Measurements from ENCODE around the gene TRAF7. TPM values are rescaled to one million over a fixed set of nuclear protein-coding genes. Genes with fewer than 3 reads are reported as not detected.
A peak's percentile ranks its signal among the peaks of the same experiment; 100 is the strongest.
"Not testable (repeated sequence)": the region's sequence is repeated elsewhere in the genome, so short reads cannot be mapped to it uniquely, and the experiment has no call there.

Gene TRAF7
- polyA plus RNA-seq, 1 donor: 63.3 TPM

DNA sequence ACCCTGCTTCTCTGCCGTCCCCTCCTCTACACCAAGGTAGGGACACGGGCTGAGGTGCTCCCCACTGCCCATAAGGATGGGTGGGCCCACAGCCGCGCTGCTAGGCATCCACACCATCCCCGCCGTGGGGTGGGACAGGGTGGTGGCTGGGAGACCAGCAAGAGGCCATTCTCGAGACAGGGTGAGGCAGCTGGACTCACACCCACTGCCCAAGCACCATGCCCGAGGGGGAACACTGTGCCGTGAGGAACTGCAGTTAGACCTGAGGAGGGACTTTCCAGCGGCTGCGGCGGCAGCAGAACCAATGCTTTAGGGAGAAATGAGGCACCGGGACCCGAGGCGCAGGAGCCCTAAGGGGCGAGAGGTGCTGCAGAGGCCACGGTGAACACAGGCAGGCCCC lies 33.2 kb upstream of the TRAF7 start:
- Histone ChIP-seq H3K4me3 (ENCODE audit: low read length) (no peak overlapping the region), H3K9me3 (ENCODE audit: control insufficient read depth, low read depth, low read length) (no peaks in the 10 kb centered on the region), H3K27ac (ENCODE audit: low read length) (no peak overlapping the region), H3K36me3 (ENCODE audit: control insufficient read depth, insufficient read depth, low read length) (peaks cover 2% of the 10 kb centered on the region), H3K4me1 (ENCODE audit: control insufficient read depth, insufficient read depth, low read length) (peaks cover 34% of the 10 kb centered on the region), H3K27me3 (ENCODE audit: control insufficient read depth, insufficient read depth, low read length) (no peaks in the 10 kb centered on the region)
- WGBS (ENCODE audit: insufficient coverage, low lambda C conversion rate): no CpG with 5 or more reads among the region's 17 CpGs
- no peak for DNase-seq

- H3K9me3 ChIP-seq (ENCODE audit: control insufficient read depth, low read depth, low read length); H3K4me3 ChIP-seq (ENCODE audit: low read length); H3K27me3 ChIP-seq (ENCODE audit: control insufficient read depth, insufficient read depth, low read length); DNase-seq; H3K36me3 ChIP-seq (ENCODE audit: control insufficient read depth, insufficient read depth, low read length): not testable (repeated sequence)
- WGBS (ENCODE audit: insufficient coverage, low lambda C conversion rate): no CpG with 5 or more reads among the region's 26 CpGs
- H3K4me1 ChIP-seq (ENCODE audit: control insufficient read depth, insufficient read depth, low read length): peaks cover 36% of the 10 kb centered on the region
- H3K27ac ChIP-seq (ENCODE audit: low read length): peak overlapping the region; percentile 90
Measured at GRCh38 chr16:2122934-2123683, 32.5 kb upstream of the TRAF7 start.

GRCh38 chr16:2123706-2124376 lies 31.7 kb upstream of the TRAF7 start:
- H3K9me3 ChIP-seq (ENCODE audit: control insufficient read depth, low read depth, low read length); DNase-seq; H3K27me3 ChIP-seq (ENCODE audit: control insufficient read depth, insufficient read depth, low read length); H3K36me3 ChIP-seq (ENCODE audit: control insufficient read depth, insufficient read depth, low read length); H3K4me3 ChIP-seq (ENCODE audit: low read length): not testable (repeated sequence)
- Histone ChIP-seq H3K27ac (ENCODE audit: low read length) (peak overlapping the region; percentile 90), H3K4me1 (ENCODE audit: control insufficient read depth, insufficient read depth, low read length) (peaks cover 39% of the 10 kb centered on the region)
- no CpG with 5 or more reads among the region's 27 CpGs for WGBS (ENCODE audit: insufficient coverage, low lambda C conversion rate)

- H3K27ac ChIP-seq (ENCODE audit: low read length): peak overlapping the region; percentile 90
- not testable (repeated sequence) for H3K36me3 ChIP-seq (ENCODE audit: control insufficient read depth, insufficient read depth, low read length); H3K9me3 ChIP-seq (ENCODE audit: control insufficient read depth, low read depth, low read length); H3K4me3 ChIP-seq (ENCODE audit: low read length); DNase-seq; H3K27me3 ChIP-seq (ENCODE audit: control insufficient read depth, insufficient read depth, low read length)
- peaks cover 42% of the 10 kb centered on the region for H3K4me1 ChIP-seq (ENCODE audit: control insufficient read depth, insufficient read depth, low read length)
- no CpG with 5 or more reads among the region's 11 CpGs for WGBS (ENCODE audit: insufficient coverage, low lambda C conversion rate)
Measured at GRCh38 chr16:2124377-2124693, 31.2 kb upstream of the TRAF7 start.

- H3K36me3 ChIP-seq (ENCODE audit: control insufficient read depth, insufficient read depth, low read length); H3K4me3 ChIP-seq (ENCODE audit: low read length); H3K9me3 ChIP-seq (ENCODE audit: control insufficient read depth, low read depth, low read length); H3K27me3 ChIP-seq (ENCODE audit: control insufficient read depth, insufficient read depth, low read length): not testable (repeated sequence)
- Histone ChIP-seq H3K27ac (ENCODE audit: low read length) (peak overlapping the region; percentile 90), H3K4me1 (ENCODE audit: control insufficient read depth, insufficient read depth, low read length) (peaks cover 42% of the 10 kb centered on the region)
- WGBS (ENCODE audit: insufficient coverage, low lambda C conversion rate): no CpG with 5 or more reads among the region's 37 CpGs
- peak; percentile 34 to 60 for DNase-seq
Measured at GRCh38 chr16:2124694-2125444, 30.7 kb upstream of the TRAF7 start.

GRCh38 chr16:2125609-2126008 lies 30.0 kb upstream of the TRAF7 start:
- H3K9me3 ChIP-seq (ENCODE audit: control insufficient read depth, low read depth, low read length); H3K36me3 ChIP-seq (ENCODE audit: control insufficient read depth, insufficient read depth, low read length); H3K27me3 ChIP-seq (ENCODE audit: control insufficient read depth, insufficient read depth, low read length); DNase-seq; H3K4me3 ChIP-seq (ENCODE audit: low read length): not testable (repeated sequence)
- H3K4me1 ChIP-seq (ENCODE audit: control insufficient read depth, insufficient read depth, low read length): peaks cover 42% of the 10 kb centered on the region
- WGBS (ENCODE audit: insufficient coverage, low lambda C conversion rate): no CpG with 5 or more reads among the region's 11 CpGs
- peak overlapping the region; percentile 90 for H3K27ac ChIP-seq (ENCODE audit: low read length)

DNA sequence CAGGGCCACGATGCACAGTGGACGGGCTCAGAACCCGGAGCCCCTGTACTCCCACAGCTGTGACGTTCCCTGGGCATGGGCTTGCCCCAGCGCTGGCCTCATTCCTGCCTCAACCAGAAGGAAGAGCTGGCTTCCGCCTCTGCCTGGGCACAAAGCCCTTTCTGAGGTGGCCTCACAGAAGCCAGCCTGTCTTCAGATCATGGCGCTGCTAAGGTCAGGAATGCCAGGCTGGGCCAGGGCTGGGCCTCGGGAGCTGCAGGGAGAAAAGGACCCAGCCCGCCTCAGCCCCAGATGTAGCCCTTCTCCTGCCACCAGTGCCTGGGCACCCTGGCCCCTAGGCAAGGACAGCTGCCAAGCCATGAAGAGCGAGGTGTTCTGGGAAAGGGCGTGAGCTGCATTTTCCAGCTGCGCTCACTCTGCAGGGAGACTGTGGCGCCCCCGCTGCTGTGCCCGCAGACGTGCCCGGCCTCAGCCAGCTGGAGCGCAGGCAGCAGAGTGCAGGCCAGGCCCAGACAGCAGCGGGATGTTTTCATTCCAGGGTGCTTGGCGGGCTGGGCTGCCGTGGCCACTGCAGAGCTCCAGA lies 29.3 kb upstream of the TRAF7 start:
- peaks cover 42% of the 10 kb centered on the region for H3K4me1 ChIP-seq (ENCODE audit: control insufficient read depth, insufficient read depth, low read length)
- H3K4me3 ChIP-seq (ENCODE audit: low read length); DNase-seq; H3K27me3 ChIP-seq (ENCODE audit: control insufficient read depth, insufficient read depth, low read length); H3K9me3 ChIP-seq (ENCODE audit: control insufficient read depth, low read depth, low read length); H3K36me3 ChIP-seq (ENCODE audit: control insufficient read depth, insufficient read depth, low read length): not testable (repeated sequence)
- no CpG with 5 or more reads among the region's 21 CpGs for WGBS (ENCODE audit: insufficient coverage, low lambda C conversion rate)
- H3K27ac ChIP-seq (ENCODE audit: low read length): peak overlapping the region; percentile 90

DNA sequence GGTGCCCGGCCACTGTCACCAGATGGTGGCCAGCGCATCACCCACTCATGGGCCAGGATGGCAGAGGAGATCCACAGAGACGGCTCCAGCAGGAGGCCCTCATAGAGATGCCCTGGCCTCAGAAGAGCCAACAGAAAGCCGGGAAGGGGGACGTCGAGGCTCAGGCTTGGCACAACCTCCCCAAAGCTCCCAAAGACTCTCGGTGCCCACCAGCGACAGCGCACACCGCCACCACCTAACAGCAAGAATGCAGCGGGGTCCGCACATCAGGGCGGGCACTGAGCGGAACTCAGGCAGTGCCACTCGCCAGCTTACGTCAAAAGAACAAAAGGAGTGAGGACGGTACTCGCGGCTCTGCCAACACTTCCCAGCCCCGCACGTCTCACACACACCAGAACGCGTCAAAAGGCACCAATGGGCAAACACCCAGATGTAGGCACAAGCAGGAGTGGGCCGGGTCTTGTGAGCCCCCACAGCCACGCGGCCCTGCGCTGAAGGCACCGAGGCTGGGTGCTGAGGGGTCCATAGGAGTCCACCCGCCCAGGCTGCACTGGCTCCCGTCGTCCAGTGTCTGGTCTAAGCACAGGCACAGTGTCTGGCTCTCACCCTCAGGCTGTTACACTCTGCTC lies 28.5 kb upstream of the TRAF7 start:
- DNase-seq; H3K4me3 ChIP-seq (ENCODE audit: low read length); H3K9me3 ChIP-seq (ENCODE audit: control insufficient read depth, low read depth, low read length); H3K27me3 ChIP-seq (ENCODE audit: control insufficient read depth, insufficient read depth, low read length); H3K36me3 ChIP-seq (ENCODE audit: control insufficient read depth, insufficient read depth, low read length): not testable (repeated sequence)
- WGBS (ENCODE audit: insufficient coverage, low lambda C conversion rate): no CpG with 5 or more reads among the region's 31 CpGs
- H3K27ac ChIP-seq (ENCODE audit: low read length): peak overlapping the region; percentile 90
- H3K4me1 ChIP-seq (ENCODE audit: control insufficient read depth, insufficient read depth, low read length): peaks cover 42% of the 10 kb centered on the region

DNA sequence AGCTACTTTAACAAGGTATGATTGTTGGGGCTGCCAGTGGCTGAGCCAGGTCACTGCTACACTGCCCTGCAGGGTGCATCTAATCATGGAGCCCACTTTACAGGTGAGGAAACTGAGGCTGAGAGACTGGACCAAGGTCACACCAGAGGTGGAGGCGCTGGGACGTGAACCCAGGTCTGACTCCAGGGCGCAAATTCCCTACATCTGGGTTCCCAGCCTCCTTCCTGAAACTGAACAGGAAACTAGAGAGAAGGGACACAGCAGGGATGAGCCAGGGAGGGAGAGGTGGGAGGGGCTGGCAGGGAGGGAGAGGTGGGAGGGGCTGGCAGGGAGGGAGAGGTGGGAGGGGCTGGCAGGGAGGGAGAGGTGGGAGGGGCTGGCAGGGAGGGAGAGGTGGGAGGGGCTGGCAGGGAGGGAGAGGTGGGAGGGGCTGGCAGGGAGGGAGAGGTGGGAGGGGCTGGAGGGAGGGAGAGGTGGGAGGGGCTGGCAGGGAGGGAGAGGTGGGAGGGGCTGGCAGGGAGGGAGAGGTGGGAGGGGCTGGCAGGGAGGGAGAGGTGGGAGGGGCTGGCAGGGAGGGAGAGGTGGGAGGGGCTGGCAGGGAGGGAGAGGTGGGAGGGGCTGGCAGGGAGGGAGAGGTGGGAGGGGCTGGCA lies 27.8 kb upstream of the TRAF7 start:
- H3K27me3 ChIP-seq (ENCODE audit: control insufficient read depth, insufficient read depth, low read length); H3K36me3 ChIP-seq (ENCODE audit: control insufficient read depth, insufficient read depth, low read length); H3K4me3 ChIP-seq (ENCODE audit: low read length); H3K9me3 ChIP-seq (ENCODE audit: control insufficient read depth, low read depth, low read length): not testable (repeated sequence)
- H3K4me1 ChIP-seq (ENCODE audit: control insufficient read depth, insufficient read depth, low read length): peaks cover 39% of the 10 kb centered on the region
- peak; percentile 59 to 61 for DNase-seq
- WGBS (ENCODE audit: insufficient coverage, low lambda C conversion rate): no CpG with 5 or more reads among the region's 3 CpGs
- peak overlapping the region; percentile 90 for H3K27ac ChIP-seq (ENCODE audit: low read length)

GRCh38 chr16:2129251-2129650 lies 26.3 kb upstream of the TRAF7 start:
- no CpG with 5 or more reads among the region's 11 CpGs for WGBS (ENCODE audit: insufficient coverage, low lambda C conversion rate)
- not testable (repeated sequence) for H3K9me3 ChIP-seq (ENCODE audit: control insufficient read depth, low read depth, low read length); H3K4me3 ChIP-seq (ENCODE audit: low read length); H3K36me3 ChIP-seq (ENCODE audit: control insufficient read depth, insufficient read depth, low read length); DNase-seq; H3K27ac ChIP-seq (ENCODE audit: low read length); H3K27me3 ChIP-seq (ENCODE audit: control insufficient read depth, insufficient read depth, low read length)
- peaks cover 34% of the 10 kb centered on the region for H3K4me1 ChIP-seq (ENCODE audit: control insufficient read depth, insufficient read depth, low read length)

Measured in large intestine (tissue), 3 donors.